Hippocampal formation (tissue), 2 donors: Measurements from ENCODE around the gene MOB4.
"Not testable (repeated sequence)": the region's sequence is repeated elsewhere in the genome, so short reads cannot be mapped to it uniquely, and the experiment has no call there.

Source experiments
- DNase-seq, 2 donors: peaks; one replicate each; lab custom pipeline; 2025; lab: John Stamatoyannopoulos, UW

Gene MOB4

GRCh38 chr2:197514754-197515153 lies 1.1 kb upstream of the MOB4 start:
- no peak for DNase-seq

DNA sequence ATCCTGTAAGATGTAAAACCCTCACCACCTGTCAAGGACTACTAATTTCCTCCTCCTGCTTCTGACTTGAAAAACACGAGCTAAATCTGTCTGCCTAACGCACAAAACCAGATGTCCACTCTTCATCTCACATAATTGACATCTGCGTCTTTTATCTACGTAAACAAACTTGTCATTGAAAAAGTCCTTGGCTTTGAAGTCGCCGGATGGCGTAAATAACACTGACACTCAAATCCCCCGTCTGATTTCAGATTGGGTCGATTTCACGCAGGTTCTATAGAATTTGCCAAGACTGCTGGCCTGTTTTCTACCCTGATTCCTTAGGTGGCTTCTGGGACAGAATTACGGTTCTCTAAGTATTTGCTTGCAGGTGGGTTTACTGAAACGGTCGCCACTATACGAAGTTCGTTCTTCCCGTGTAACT lies 539 bp upstream of the MOB4 start:
- peak in 1 of 2 donors; percentile 73 for DNase-seq

DNA sequence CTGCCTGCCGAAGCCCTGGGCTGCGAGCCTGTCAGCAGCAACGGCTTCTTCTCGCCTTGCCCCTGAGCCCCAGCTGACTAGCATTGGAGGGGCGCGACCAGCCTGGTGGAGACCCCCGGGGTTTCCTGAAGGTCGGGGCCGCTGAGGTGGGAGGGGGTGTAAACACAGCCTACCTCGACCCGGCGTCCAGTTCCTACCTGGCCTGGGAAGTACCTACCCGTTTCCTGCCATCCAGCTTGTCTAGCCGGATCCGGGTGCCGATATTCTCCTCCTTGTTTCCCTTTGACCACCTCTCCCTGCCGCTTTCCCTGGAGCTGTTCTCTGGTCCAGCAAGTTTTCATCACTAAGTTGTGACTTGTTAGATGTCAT lies 511 bp downstream of the MOB4 start:
- peak in 1 of 2 donors; percentile 30 for DNase-seq

- no peak for DNase-seq
Observed at GRCh38 chr2:197517150-197517549, 1.3 kb downstream of the MOB4 start.

DNA sequence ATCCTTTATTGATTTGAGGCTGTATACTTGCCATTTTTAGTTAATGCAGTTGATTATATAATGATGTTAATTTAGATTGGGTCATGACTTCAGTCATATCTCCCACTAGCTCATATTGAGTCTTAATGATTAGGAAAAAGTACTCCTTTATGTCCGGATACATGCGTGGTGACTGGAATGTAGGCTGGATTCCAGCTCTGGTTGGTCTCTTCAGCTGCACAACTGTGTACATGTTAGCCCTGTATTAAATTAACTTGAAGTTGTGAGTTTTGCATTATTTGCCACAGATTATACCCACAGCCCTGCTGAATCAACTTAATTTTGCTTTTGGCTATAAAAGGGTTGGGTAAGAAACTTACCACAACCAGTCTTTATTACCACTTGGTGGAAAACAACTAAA lies 22.5 kb downstream of the MOB4 start:
- DNase-seq = no peak

DNA sequence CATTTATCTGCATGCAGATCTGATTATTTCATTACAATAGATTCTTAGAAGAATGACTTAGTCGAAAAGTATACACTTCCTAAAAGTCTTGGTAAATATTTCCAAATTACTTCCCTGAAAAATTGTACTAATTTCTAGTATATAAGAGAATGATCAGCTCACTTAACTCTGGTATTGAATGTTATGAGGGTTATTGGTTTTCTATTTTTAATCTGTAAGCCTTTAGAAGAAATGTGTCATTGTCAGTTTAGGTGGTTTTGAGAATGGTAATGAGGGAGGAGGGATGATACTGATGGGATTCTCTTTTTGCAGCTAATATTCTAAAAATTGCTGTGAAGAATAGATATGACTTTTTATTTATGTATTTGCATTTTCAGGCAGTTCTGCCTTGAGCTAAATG lies 23.9 kb downstream of the MOB4 start:
- no peak for DNase-seq

GRCh38 chr2:197543206-197543605 lies 27.3 kb downstream of the MOB4 start:
- DNase-seq = no peak

DNA sequence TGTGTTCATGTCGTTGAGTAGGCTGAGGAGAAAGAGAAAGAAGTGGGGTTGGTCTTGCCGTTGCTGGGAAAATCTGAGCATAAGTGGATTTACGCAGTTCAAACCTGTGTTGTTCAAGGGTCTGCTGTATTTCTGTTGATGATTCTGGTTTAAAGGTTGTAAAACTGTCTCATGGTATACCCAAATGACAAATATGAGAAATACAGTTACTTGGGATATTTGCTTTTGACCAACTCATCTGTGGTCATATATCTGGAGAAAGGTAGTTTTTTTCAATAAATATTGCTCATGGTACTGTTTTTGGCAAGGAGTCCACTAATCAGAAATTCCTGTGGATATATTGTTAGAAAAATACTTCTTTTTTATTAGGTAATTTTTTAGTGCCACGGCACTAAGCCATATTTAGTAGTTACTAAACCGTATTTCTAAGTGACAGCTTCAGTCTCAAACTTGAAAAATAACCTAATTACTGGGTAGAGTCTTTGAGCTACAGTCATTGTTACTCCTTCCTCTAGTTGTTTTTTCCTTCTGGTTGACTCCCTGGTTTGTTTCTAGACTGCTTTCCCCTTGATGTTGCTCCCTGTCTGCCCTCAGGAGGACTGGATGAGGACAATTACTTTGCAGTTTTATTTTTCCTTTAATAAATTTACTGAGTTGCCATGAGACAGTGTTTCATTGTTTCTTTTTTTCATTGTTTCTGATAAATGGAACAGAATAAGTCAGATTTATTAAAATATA lies 31.5 kb downstream of the MOB4 start:
- DNase-seq = no peak

DNA sequence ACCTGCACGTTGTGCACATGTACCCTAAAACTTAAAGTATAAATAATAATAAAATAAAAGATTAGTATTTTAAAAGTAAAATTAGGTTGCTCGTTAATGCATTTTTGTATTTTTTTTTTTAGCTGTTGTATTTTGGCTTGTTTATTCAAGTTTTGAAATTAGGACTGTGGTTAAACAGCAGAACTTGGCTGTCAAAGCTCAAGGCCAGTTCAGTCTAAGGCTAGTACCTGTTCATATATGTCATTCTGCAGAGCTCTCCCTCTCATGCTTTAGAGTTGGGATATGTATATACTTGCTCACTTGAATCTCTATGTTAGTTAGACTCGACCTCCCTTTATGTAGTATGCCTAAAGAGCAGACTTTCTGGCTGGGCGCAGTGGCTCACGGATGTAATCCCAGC lies 32.7 kb downstream of the MOB4 start:
- no peak for DNase-seq

GRCh38 chr2:197551260-197551659 lies 35.4 kb downstream of the MOB4 start:
- DNase-seq = not testable (repeated sequence)

DNA sequence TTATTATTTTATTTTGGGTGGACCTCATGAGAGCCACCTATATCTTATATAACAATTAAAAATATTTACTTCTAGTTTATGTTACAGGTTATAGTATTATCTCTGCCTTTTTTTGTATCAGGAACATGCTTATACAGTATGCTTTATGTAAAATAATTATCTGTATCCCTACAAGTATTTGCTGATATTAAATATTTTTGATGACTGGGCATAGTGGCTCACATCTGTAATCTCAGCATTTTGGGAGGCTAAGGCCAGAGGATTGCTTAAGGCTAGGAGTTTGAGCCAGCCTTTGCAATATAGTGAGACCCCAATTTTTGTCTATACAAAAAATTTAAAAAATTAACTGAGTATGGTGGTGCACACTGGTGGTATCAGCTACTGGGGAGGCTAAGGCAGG lies 39.6 kb downstream of the MOB4 start:
- no peak for DNase-seq

- DNase-seq = peak in 1 of 2 donors; percentile 18
Observed at GRCh38 chr2:197556456-197556855, 40.6 kb downstream of the MOB4 start.

DNA sequence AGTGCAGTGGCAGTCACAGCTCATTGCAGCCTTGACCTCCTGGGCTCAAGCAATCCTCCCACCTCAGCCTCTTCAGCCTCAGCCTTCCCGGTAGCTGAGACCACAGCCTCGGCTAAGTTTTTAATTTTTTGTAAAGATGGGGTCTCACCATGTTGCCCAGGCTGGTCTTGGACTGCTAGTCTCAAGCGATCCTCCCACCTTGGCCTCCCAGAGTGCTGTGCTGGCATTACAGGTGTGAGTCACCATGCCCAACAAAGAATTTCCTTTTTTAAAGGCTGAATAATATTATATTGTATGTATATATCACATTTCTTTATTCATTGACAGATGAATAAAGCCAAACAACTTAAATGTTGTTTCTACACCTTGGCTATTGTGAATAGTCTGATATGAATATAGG lies 42.5 kb downstream of the MOB4 start:
- no peak for DNase-seq

GRCh38 chr2:197559681-197560080 lies 43.8 kb downstream of the MOB4 start:
- DNase-seq = peak in 1 of 2 donors; percentile 41

- DNase-seq = peak in 1 of 2 donors; percentile 60
Observed at GRCh38 chr2:197560146-197560665, 44.3 kb downstream of the MOB4 start.

DNA sequence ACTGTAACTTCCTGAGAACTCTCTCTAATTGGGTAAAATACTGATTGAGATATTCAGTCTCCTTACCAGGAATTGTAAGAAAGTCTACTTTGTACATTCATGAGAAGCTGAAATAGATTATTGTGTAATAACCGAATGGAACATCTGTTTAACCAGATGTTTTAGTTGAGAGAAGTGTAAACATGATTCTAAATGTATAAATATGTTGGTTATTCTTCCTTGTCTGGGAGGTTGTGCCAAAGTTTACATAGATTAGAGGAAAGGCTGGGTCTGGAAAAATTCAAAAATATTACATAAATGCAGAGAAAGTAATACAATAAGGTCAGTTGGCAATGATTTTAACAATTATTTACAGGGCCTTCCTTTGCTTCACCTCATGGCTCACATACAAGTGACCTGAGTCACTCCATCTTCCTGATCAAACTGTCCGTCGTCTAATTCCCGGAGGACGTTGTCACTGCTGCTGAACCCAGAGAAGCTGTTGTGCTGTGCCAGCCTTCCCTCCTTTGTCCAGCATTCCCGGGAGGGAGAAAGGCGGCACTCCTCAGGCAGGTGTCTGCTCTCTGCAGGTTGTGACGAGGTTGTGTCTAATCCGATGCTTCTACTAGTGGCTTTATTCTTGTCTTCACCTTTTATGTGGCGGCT lies 55.9 kb downstream of the MOB4 start:
- DNase-seq = no peak

- no peak for DNase-seq
Observed at GRCh38 chr2:197573608-197574007, 57.7 kb downstream of the MOB4 start.

DNA sequence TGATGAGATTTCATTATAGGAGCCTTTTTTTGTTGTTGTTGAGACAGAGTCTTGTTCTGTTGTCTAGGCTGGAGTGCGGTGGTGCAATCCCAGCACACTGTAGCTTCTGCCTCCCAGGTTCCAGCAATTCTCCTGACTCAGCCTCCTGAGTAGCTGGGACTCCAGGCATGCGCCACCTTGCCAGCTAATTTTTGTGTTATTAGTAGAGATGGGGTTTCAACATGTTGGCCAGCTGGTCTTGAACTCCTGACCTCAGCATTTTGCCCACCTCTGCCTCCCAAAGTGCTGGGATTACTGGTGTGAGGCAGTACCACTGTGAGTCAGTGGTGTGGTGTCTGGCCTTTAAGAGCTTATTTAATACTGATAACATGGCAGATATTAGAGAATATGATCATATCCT lies 60.1 kb downstream of the MOB4 start:
- no peak for DNase-seq

GRCh38 chr2:197576631-197577030 lies 60.8 kb downstream of the MOB4 start:
- DNase-seq = no peak

DNA sequence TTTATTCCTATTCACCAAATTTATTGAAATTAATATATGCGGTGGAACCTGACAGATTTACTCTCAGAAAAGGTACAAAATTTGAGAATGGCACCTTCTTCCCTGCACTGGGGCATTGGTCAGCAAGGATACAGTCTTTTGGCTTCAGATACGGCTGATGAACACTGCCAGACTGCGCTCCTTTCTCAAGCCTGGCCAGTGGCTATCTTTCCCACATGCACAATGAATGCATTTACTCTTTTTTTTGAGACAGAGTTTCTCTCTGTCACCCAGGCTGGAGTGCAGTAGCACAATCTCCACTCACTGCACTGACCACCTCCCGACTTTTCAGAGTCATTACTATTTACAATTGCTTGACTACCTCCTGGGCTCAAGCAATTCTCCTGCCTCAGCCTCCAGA lies 61.6 kb downstream of the MOB4 start:
- peak in 1 of 2 donors; percentile 10 for DNase-seq

DNA sequence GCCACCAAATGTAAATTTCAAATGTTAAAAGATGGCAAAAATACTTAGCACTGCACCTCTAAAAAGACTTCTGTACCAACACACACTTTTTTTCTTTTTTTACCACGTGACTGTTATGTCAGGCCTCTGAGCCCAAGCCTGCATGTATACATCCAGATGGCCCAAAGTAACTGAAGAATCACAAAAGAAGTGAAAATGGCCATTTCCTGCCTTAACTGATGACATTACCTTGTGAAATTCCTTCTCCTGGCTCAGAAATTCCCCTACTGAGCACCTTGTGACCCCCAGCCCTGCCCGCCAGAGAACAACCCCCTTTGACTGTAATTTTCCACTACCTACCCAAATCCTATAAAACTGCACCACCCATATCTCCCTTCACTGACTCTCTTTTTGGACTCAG lies 62.4 kb downstream of the MOB4 start:
- not testable (repeated sequence) for DNase-seq

GRCh38 chr2:197580166-197580565 lies 64.3 kb downstream of the MOB4 start:
- not testable (repeated sequence) for DNase-seq

- DNase-seq = not testable (repeated sequence)
Observed at GRCh38 chr2:197587255-197587654, 71.4 kb downstream of the MOB4 start.
